ENCODE data around the gene MYL4. TPM values are rescaled to one million over a fixed set of nuclear protein-coding genes. Genes with fewer than 3 reads are reported as not detected.

The MYL4 gene
- 0.26 and 0.66 TPM in 2 replicates for total RNA-seq (2021)
- long read RNA-seq, partial matches to known transcripts, result 0 of 2 reads
- long read RNA-seq, other reads (novel, unspliced or antisense), result 1 of 2 reads

DNA sequence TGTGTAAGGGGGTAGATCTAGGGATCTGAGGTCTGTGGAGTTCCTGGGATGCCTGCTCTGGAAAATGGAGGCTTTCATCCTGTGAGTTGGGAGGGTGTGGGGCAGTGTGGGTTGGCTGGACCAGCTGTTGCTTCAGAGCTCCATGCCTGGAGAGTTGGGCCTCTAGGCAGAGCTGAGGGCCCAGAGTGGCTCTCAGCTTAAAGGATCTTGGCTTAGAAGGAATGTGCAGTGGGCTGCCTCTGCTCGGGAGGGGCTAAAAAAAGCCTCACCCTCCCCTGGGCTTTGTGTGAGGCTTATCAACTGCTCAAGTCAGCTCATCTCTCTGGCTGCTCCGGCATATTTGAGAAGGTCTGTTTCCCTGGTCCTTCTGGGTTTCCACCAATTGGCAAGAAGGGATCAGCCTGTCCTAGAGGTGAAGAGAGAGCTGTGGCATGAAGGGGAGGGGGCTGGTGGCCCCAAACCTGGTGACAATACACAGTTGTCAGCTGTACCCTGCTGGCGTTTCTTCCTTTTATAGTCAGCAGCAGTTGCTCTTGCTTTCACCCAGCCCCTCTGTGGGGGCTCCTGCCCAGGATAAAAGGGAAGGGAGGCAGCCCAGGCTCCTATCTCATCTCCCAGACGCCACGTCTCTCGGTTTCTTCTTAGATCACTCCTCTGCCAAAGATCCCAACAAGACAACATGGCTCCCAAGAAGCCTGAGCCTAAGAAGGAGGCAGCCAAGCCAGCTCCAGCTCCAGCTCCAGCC, at the start of gene MYL4:
Gene MYL4, plus strand, starts transcription at position 605 of the 745 bp plus-strand sequence. Its CDS starts 75 bp downstream, at position 680.
- Histone ChIP-seq H4K5ac (ENCODE audit: insufficient read length, low read depth, low read length) (no peak within 1 kb of the TSS), H3T11ph (ENCODE audit: low read length) (no peak within 1 kb of the TSS), H3K9ac (ENCODE audit: extremely low read depth, insufficient read length, low read length) (no peak within 1 kb of the TSS), H3K18ac (ENCODE audit: insufficient read length, low read depth, low read length) (no peak within 1 kb of the TSS), H3K4me1 (ENCODE audit: insufficient read depth, low read length) (peaks cover 10% of the 10 kb centered on the region), H2BK120ac (ENCODE audit: low read depth, low read length, poor library complexity, severe bottlenecking) (no peak within 1 kb of the TSS), H2AFZ (ENCODE audit: low read length) (no peak within 1 kb of the TSS), H4K8ac (replicated peaks; ENCODE audit: insufficient read length, low read depth, low read length) (no peak within 1 kb of the TSS), H4K91ac (ENCODE audit: insufficient read length, low read depth, low read length) (no peak within 1 kb of the TSS), H3K27me3 (ENCODE audit: insufficient read depth, low read length) (no peaks in the 10 kb centered on the region; the same call in 1 of the 2 replicates), H3K4me2 (ENCODE audit: insufficient read depth, insufficient read length, low read length) (no peak within 1 kb of the TSS), H3K79me1 (ENCODE audit: insufficient read depth, low read depth, low read length, poor library complexity, severe bottlenecking) (no peaks in the 10 kb centered on the region), H3K9me3 (ENCODE audit: control insufficient read depth, low read depth, low read length) (no peaks in the 10 kb centered on the region), H3K23me2 (ENCODE audit: insufficient read length, low read depth, low read length, poor library complexity, severe bottlenecking) (no peaks in the 10 kb centered on the region), H3K27ac (ENCODE audit: insufficient read length, low read depth, low read length) (no peak within 1 kb of the TSS), H3K14ac (ENCODE audit: insufficient read depth, low read length) (no peak within 1 kb of the TSS), H3K23ac (ENCODE audit: insufficient read length, low read depth, low read length) (no peak within 1 kb of the TSS), H2BK5ac (ENCODE audit: insufficient read length, low read length) (no peak within 1 kb of the TSS), H2AK5ac (ENCODE audit: insufficient read length, low read length) (no peak within 1 kb of the TSS), H3K4ac (ENCODE audit: low read depth, low read length) (no peak within 1 kb of the TSS), H2BK15ac (ENCODE audit: low read depth, low read length) (no peak within 1 kb of the TSS), H2BK20ac (ENCODE audit: low read depth, low read length, poor library complexity, severe bottlenecking) (no peak within 1 kb of the TSS), H2BK12ac (ENCODE audit: insufficient read length, low read depth, low read length) (no peak within 1 kb of the TSS), H4K20me1 (ENCODE audit: control insufficient read depth, insufficient read depth, insufficient read length) (no peaks in the 10 kb centered on the region), H3K79me2 (ENCODE audit: insufficient read depth, low read length) (no peaks in the 10 kb centered on the region), H3K56ac (ENCODE audit: insufficient read length, low read depth, low read length) (no peak within 1 kb of the TSS)
- H3K27me3 Mint-ChIP-seq (ENCODE audit: low read depth), result peaks cover 1% of the 10 kb centered on the region
- H3K4me1 Mint-ChIP-seq, result peaks cover 21 to 28% of the 10 kb centered on the region in 2 experiments
- H3K27ac Mint-ChIP-seq, result no peak within 1 kb of the TSS
- no peaks in the 10 kb centered on the region for H3K36me3 Mint-ChIP-seq (ENCODE audit: insufficient read depth in 1 of 3, low read depth in 3 of 3)
- no peaks in the 10 kb centered on the region for H3K9me3 Mint-ChIP-seq
- no peak within 1 kb of the TSS for H3K4me3 Mint-ChIP-seq
- WGBS (ENCODE audit: extremely low coverage, insufficient read length, low lambda C conversion rate), result no CpG with 5 or more reads among the region's 6 CpGs
- DNase-seq, result no peak
- TF ChIP-seq, protein P1, sequence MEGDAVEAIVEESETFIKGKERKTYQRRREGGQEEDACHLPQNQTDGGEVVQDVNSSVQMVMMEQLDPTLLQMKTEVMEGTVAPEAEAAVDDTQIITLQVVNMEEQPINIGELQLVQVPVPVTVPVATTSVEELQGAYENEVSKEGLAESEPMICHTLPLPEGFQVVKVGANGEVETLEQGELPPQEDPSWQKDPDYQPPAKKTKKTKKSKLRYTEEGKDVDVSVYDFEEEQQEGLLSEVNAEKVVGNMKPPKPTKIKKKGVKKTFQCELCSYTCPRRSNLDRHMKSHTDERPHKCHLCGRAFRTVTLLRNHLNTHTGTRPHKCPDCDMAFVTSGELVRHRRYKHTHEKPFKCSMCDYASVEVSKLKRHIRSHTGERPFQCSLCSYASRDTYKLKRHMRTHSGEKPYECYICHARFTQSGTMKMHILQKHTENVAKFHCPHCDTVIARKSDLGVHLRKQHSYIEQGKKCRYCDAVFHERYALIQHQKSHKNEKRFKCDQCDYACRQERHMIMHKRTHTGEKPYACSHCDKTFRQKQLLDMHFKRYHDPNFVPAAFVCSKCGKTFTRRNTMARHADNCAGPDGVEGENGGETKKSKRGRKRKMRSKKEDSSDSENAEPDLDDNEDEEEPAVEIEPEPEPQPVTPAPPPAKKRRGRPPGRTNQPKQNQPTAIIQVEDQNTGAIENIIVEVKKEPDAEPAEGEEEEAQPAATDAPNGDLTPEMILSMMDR (conservative IDR thresholded peaks at IDR 0.05), result no peak
